Kidney (tissue), 14 donors: ENCODE measurements around the gene RNF40. TPM values are rescaled to one million over a fixed set of nuclear protein-coding genes. Genes with fewer than 3 reads are reported as not detected.

ENCODE experiments used
- DNase-seq, 5 donors: peaks; one replicate each; pipeline ENCODE4 v3.0.0-alpha.2; 2013 to 2020
- FAIRE-seq: peaks from 2 replicates; lab custom pipeline; 2012; peaks lifted over from hg19 to GRCh38; lab: Jason Lieb, UNC
- H3K27ac ChIP-seq, 2 donors: one replicate each; pipeline ENCODE4 v1.7.0; 2013; ENCODE audit warnings: low read depth in 2 of 2, low read length in 2 of 2, inconsistent platforms in 1 of 2
- H3K27me3 ChIP-seq: one replicate; pipeline ENCODE4 v1.7.1; 2013; ENCODE audit warnings: low read length, inconsistent platforms; ENCODE audit not compliant: control insufficient read depth, insufficient read depth
- H3K36me3 ChIP-seq, 3 donors: one replicate each; pipeline versions ENCODE4 v1.7.0 to v1.7.1; 2013; ENCODE audit warnings: low read length in 3 of 3, control low read depth in 1 of 3, inconsistent platforms in 1 of 3; ENCODE audit not compliant: insufficient read depth in 3 of 3, control insufficient read depth in 2 of 3
- H3K4me1 ChIP-seq, 3 donors: one replicate each; pipeline versions ENCODE4 v1.7.0 to v1.7.1; 2013; ENCODE audit warnings: low read length in 3 of 3, inconsistent platforms in 1 of 3, low read depth in 1 of 3; ENCODE audit not compliant: control insufficient read depth in 2 of 3, insufficient read depth in 2 of 3
- H3K4me3 ChIP-seq, 3 donors: one replicate each; pipeline versions ENCODE4 v1.7.0 to v1.8.1; 2013; ENCODE audit warnings: low read length in 3 of 3, control low read depth in 1 of 3, inconsistent platforms in 1 of 3
- H3K9ac ChIP-seq, 3 donors: one replicate each; pipeline versions ENCODE4 v1.7.0 to v1.7.1; 2013; ENCODE audit warnings: low read length in 3 of 3, control low read depth in 1 of 3, inconsistent platforms in 1 of 3
- H3K9me3 ChIP-seq, 3 donors: one replicate each; pipeline versions ENCODE4 v1.7.0 to v1.7.1; 2013; ENCODE audit warnings: low read length in 3 of 3, control low read depth in 1 of 3, inconsistent platforms in 1 of 3; ENCODE audit not compliant: control insufficient read depth in 2 of 3, insufficient read depth in 1 of 3
- CTCF ChIP-seq: IDR thresholded peaks from 3 replicates; pipeline ENCODE4 v1.5.1; 2012; ENCODE audit warnings: mild to moderate bottlenecking, moderate library complexity, borderline replicate concordance; ENCODE audit not compliant: insufficient read depth; ENCODE audit errors: extremely low read depth
- intact Hi-C: fragments of 100-400 bp; cut with DNase I; formaldehyde crosslinking; loops from one replicate; pipeline ENCODE4 v1.11.1; 2022
- polyA plus RNA-seq: library from polyadenylated mRNA; stranded (reverse); fragments of 350-450 nt; fragmentation: Illumina TruSeq; extraction: RNeasy Lipid Tissue Mini Kit (QIAGEN cat#74804); gene quantifications from one replicate; pipeline ENCODE4 v1.2.3, GENCODE V29; 2014; ENCODE audit warnings: low read depth, low replicate concordance; ENCODE audit not compliant: insufficient read depth
- total RNA-seq: library from RNA; stranded (reverse); fragmentation: NEBNext Ultra II Directional; extraction: Animal tissue kit (Norgen Biotek cat#: 25700); gene quantifications from one replicate; pipeline ENCODE4 v1.2.1, GENCODE V29; 2021
- donor health status: control.
- donor health status: control.
- donor health status: control.
- donor health status: control.
- donor health status: control.
- donor health status: DM: yes; HTN: yes; CAD: no.
- donor health status: Normal renal cell carcinoma (clear cell type).

The RNF40 gene
- total and polyA plus RNA-seq, 2 donors from 2014 or later = 74.3 to 109 TPM

DNA sequence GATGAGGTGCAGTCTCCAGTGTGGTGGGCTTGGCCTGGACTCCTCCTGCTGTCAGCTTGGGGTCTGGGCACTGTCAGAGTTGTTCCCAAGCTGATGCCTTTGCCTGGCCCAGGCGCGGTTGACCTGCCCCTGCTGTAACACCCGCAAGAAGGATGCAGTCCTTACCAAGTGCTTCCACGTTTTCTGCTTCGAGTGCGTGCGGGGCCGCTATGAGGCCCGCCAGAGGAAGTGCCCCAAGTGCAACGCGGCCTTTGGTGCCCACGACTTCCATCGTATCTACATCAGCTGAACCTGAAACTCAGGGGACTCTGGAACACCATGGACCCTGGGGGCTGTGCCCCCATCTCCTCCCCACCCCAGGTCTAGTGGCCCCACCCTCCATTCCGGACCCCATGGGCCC is 11.7 kb downstream of the RNF40 start:
- FAIRE-seq = no peak
- peak in 1 of 5 donors; percentile 44 for DNase-seq
- H3K27me3 ChIP-seq = no peaks in the 10 kb centered on the region

GRCh38 chr16:30774367-30775130 is 12.4 kb downstream of the RNF40 start:
- peak overlapping the region; percentile 37 to 72 for H3K27ac ChIP-seq
- TF ChIP-seq CTCF = no peak
- H3K9ac ChIP-seq = peak overlapping the region in 1 of 3 donors; percentile 53
- peaks cover 4 to 33% (median 19%) of the 10 kb centered on the region in 3 donors for H3K36me3 ChIP-seq
- H3K9me3 ChIP-seq = no peaks in the 10 kb centered on the region
- peak in 2 of 5 donors; percentile 29 to 32 for DNase-seq
- H3K27me3 ChIP-seq = no peaks in the 10 kb centered on the region
- H3K4me3 ChIP-seq = peak overlapping the region in 2 of 3 donors; percentile 66 to 75
- H3K4me1 ChIP-seq = peaks cover 0 to 10% (median 2%) of the 10 kb centered on the region in 3 donors
- intact Hi-C loops = no loop called here
- no peak for FAIRE-seq

More for the DNA sequence above, 11.7 kb downstream of the RNF40 start:
- H3K9me3 ChIP-seq = no peaks in the 10 kb centered on the region
- H3K4me3 ChIP-seq = no peak overlapping the region
- H3K36me3 ChIP-seq = peaks cover 5 to 41% (median 26%) of the 10 kb centered on the region in 3 donors
- H3K4me1 ChIP-seq = peaks cover 0 to 10% (median 2%) of the 10 kb centered on the region in 3 donors
- intact Hi-C loops = no loop called here
- H3K9ac ChIP-seq = no peak overlapping the region
- no peak for TF ChIP-seq CTCF
- no peak overlapping the region for H3K27ac ChIP-seq

- peaks cover 0 to 10% (median 2%) of the 10 kb centered on the region in 3 donors for H3K4me1 ChIP-seq
- peak in 1 of 5 donors; percentile 14 for DNase-seq
- no peaks in the 10 kb centered on the region for H3K9me3 ChIP-seq
- TF ChIP-seq CTCF = no peak
- intact Hi-C loops = no loop called here
- peak overlapping the region in 1 of 3 donors; percentile 53 for H3K9ac ChIP-seq
- H3K4me3 ChIP-seq = peak overlapping the region in 2 of 3 donors; percentile 66 to 75
- H3K36me3 ChIP-seq = peaks cover 3 to 31% (median 18%) of the 10 kb centered on the region in 3 donors
- FAIRE-seq = no peak
- H3K27me3 ChIP-seq = no peaks in the 10 kb centered on the region
- H3K27ac ChIP-seq = peak overlapping the region; percentile 37 to 72
These were observed 12.9 kb downstream of the RNF40 start for GRCh38 chr16:30775131-30775391.
